HG03135 (cell line): ENCODE results near the gene CCL3.
"Not testable (repeated sequence)": the region's sequence is repeated elsewhere in the genome, so short reads cannot be mapped to it uniquely, and the experiment has no call there.

Experiments used
- ATAC-seq: cut with Tn5 transposase; IDR thresholded peaks from one replicate; pipeline ENCODE4 v1.9.1; 2021; ENCODE audit warnings: mild to moderate bottlenecking, moderate library complexity; ENCODE audit not compliant: unreplicated experiment

Gene CCL3

DNA sequence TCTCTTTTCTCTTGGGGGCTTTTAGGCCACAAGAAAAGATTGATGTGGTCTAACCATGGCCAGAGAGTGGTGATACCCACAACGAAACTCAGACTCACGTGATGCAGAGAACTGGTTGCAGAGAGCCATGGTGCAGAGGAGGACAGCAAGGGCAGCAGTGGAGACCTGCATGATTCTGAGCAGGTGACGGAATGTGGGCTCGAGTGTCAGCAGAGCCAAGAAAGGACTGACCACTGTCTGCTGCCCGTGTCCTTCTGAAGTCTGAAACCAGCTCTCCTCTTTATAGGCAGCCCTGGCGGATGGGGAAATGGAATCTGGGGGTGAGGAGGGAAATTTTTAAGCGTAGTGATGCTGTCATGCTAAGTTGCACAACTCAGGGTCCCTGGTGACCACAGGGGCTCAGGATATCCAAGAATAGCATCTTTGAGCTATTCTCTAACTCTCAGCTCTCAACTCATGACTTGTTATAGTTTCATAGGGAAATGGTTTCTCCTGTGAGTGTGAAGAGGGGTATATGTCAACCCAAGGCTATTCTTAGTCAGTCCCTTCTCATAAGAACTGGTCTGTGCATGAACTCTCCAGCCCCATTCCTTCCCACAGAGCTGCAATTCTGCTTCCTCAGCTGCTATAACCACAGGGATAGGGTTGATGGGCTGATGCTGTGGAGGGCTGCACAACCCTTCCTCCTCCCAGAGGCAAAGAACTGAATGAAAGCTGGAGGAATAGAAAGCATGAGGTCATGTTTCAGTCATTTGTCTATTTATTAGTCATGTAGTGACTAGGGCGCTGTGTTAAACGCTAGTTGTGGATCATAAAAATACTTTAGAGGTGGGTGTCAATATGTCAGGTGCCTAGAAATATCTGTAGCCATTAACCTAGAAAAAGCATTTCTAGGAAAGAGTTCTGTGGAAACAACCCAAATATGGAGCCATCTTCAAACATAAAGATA, at the start of gene CCL3:
Gene CCL3, minus strand, starts transcription at position 256 of the 949 bp plus-strand sequence. Its CDS starts 85 bp downstream, at position 171.
- peak; percentile 73 for ATAC-seq

DNA sequence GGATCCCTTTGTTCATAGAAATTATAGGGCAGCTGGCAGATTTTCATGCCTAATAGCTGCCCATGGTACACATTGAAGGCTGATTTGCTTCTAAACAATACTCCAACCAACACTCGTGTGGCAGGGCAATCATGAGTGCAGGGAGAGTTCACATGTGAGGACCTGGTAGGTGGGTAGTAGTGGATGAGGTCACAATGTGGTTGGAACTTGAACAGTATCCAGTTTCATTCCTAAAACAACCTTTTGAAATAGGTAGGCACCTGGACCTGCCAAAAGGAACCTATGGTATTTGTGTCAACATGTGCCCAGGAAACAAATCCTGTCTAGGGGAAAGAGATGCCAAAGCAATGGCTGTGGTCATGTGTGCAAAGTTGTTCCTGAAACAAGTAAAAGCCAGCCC, 46.5 kb upstream of the CCL3 start:
- no peak for ATAC-seq

DNA sequence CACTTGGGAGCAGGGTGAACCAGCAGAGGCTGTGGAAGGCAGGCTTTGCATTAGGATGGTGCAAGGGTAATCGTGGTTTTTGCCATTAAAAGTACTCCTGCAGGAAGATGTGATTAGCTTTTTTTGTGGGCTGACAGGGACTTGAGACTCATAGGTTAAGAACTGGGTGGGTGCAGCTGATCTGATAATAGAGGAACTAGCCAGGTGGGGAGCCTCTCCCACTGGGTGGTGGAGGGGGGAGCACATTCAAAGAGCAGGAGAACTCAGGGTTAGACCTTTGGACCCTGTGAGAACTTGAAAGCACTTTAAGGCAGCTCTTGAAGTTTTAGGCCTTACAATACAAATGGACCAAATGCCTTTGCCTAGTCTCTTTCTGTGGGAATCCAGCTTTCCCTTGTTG, 46.1 kb upstream of the CCL3 start:
- ATAC-seq, result no peak

DNA sequence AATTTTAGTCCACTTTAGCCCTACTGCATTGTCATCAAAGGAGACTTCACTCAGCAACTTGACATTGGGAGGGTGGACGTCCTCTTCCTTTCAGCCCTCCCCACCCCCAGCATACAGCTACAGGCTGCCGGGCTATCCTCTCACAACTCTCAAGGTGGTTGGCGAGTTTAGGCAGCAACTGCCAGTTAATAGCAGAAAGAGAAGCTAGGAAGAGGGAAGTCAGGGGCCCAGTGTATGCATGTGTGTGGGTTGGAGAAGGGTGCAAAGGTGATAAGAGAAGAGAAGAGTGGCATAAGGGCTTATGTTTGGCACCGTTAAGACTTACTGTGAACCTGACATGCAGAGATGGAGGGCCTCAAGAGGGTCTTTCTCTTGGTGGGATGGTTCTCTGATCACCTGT, 45.5 kb upstream of the CCL3 start:
- no peak for ATAC-seq

DNA sequence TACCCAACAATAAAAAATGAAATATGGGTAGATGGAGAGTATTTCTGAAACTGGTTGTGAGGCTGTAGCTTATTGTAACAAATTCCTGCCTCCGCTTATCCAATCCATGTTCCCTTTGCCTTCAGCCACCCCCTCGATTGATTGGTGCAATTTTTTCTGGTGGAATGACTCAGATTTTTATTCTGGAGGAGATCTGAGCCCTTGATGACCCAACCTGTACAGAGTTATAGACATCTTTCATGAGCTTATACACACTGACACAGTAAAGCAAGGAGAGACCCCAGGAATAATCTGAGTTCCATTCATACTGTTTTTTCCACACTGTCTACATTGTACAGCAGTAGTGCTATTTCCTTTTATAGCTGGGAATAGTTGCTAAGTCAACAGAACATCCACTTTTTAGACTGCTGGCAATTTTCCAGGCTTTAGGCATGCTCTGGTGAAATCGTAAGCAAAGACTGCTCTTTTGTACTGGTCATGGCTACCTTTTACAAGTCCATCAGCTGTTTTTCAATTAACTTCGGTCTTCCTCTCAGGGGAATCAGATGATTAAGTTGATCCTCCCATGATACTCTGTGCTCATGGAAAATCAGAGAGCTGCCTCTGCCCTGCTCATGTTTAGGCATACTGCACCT, 43.8 kb upstream of the CCL3 start:
- no peak for ATAC-seq

DNA sequence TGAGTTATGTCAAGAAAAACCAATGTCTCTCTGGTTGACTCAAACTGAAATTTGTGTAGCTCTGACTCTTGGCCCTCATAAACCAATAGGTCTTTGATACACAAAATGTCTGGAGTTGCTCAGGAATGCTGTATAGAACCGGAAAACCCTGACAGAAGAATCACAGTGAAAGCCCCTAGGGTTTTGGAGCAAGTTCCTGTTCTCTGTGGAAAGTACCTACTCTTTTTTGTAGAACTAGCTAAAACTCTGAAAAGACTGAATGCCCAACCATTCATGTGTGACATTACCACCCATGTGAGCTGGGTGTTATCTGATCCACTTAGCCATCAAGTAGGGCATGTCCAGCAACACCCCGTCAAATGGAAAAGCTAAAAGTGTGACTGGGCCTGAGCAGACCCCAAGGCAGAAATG, 42.5 kb upstream of the CCL3 start:
- ATAC-seq, result no peak

DNA sequence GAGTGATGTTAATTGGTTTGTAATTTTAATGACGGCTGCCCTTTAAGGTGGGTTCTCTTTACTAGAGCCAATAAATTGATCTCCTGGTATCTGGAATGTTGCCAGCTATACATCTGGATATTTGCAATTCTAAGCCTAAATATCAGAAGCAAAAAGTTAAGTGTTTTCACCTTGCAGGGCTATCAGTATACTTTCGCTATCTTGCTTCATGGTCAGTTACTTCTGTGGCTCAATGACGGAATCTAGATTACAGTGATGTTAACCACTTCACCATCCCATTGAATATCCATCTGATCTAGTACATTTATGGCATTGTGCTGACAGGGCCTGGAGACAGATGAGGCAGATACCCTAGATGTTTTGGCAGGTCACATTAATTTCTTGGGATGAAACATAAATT, 42.0 kb upstream of the CCL3 start:
- ATAC-seq, result no peak

DNA sequence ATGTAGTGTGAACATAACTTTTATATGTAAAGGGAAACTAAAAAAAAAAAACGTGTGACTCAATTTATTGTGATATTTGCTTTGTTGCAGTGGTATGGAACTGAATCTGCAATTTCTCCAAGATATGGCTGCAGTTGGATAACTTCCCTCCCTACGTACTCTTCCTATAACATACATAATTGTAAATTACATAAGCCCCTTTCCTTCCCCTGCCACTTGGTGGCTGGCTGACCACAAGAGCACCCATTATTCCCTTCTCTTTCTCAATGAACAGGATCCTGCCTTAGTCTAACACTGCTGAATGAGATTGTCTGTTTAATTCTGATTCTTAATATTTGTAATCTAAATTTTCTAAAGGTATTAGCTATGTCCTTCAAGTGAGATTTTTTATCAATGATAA, 41.5 kb upstream of the CCL3 start:
- no peak for ATAC-seq

DNA sequence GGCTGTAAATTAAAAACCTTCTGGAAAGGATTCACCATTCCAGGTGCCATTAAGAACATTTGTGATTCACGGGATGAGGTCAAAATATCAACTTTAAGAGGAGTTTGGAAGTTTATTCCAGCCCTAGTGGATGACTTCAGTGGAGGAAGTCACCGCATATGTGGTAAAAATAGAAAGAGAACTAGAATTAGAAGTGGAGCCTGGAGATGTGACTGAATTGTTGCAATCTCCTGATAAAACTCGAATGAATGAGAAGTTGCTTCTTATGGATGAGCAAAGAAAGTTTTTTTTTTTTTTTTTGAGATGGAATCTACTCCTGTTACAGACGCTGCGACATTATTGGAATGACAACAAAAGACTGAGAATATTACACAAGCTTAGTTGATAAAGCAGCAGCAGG, 40.4 kb upstream of the CCL3 start:
- no peak for ATAC-seq

DNA sequence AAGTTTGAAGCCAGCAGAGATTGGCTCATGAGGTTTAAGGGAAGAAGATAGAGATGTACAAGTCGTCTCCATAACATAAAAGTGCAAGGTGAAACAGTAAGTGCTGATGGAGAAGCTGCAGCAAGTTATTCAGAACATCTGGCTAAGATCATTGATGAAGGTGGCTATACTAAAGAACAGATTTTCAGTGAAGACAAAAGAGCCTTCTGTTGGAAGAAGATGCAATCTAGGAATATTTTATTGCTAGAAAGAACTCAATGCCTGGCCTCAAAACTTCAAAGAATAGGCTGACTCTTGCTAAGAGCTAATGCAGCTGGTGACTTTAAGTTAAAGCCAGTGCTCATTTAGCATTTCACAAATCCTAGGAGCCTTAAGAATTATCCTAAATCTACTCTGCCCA, 39.7 kb upstream of the CCL3 start:
- no peak for ATAC-seq

DNA sequence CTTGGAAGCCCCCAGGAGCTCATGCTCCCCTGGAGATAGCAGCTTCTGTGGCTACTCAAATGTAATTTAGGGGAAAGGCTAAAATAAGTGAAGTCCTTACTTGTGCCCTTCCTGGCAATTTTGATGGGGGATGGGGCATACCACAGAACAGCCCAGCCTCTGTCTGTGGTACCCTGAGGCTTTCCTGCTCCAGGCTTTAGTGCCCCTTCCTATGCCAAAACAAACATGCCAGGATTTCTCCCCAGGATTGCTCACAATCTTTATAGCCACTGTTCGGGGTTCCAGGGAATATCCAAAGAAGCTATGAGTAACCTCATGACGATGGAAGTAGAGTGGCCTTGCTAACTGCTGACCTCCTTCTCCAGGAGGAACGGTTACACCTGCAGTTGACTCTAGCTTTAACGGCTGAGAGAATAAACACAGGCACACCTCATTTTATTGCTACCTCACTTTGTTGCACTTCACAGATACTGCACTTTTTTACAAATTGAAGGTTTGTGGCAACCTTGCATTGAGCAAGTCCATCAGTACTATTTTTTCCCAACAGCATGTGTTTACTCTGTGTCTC, 38.6 kb upstream of the CCL3 start:
- ATAC-seq, result no peak

DNA sequence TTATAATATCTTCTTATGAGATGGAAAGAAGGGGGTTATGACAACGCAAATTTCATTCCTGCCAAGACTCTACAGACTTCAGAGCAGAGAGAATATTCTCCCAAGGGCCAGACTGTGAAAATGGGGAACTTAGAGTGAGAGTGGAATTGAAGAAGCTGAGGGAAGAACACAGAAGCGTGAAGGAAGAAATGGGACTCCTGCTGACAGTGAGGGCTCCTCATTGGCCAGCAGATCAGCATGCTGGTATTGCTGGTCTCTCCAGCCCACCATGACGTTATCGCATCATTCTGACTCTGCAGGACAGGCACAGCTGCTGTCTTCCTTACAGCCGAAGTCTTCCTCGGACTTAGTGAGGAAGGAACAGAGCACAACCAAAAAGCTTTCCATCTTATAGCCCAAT, 38.0 kb upstream of the CCL3 start:
- no peak for ATAC-seq

DNA sequence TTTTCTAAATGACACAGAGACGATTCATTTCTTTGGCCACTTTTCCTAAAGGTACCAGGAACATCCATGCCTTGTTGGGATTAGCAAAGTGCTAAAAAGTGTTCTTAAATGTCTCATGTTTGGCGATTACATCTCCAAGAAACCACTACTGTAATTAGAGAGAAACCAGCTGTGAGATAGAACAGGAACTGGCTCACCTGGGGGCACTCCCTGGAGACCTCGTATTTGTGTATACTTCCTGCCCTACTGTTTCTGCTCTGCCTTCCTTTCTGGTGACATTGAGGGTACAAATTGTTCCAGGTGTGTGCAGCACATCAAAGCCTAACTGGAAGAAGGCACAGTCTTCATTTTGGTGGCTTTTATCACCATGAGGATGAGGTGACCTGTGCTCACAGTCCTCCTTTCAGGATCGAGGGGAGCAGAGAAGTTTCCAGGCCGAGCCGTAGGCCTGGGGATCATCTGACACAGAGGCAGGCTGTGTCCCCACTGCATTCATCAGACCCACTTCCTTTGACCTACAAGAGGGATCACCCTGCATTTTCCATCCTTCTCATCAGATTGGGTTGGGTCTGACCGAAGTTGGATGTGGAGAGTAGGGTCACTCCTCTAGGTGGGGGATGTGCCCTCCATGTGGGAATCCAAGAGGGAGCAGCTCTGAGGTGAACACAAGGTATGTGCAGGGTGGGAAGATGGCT, 37.4 kb upstream of the CCL3 start:
- ATAC-seq, result peak; percentile 69

DNA sequence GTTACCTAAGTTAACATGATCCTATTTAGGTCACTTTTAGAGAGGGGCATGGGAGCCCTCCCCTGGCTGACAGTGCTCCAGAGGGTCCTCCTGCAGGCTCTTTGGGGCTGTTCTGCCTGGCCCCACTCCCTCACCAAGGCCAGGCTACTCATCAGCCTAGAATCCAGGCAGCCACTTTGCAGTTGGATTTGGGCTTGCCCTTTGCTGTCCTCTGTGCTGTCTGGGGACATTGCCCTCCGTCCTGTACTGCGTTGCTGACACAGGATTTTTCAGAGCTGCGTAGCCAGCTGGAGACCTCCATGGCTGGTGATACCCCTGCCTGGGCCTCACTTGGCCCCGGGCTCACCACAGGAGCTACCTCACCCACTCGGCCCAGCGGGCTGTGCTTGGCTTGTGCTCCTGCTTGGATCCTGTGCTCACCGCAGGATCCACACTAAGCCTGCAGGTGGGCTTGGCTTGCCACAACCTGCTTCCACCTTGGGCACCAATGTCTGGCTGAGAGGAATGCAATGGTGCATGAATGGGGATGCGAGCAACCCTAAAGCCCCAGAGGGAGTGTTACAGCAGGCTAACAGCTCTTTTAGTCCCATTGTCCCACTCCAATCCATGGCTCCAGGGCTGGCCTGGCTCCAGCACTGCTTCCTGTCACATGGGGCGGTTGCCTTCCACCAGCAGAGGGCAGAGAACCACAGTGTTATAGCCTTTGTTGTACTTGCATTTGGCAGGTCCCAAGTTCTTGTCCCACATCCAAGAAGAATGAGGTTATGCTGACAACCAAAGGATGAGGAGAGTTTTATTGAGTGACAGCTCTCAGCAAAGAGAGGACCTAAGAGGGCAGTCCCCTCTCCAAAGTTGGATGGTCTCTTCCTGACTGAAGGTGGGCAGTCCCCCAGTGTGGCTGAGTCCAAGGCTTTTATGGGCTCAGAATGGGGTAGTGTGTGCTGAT, 35.2 kb upstream of the CCL3 start:
- no peak for ATAC-seq

DNA sequence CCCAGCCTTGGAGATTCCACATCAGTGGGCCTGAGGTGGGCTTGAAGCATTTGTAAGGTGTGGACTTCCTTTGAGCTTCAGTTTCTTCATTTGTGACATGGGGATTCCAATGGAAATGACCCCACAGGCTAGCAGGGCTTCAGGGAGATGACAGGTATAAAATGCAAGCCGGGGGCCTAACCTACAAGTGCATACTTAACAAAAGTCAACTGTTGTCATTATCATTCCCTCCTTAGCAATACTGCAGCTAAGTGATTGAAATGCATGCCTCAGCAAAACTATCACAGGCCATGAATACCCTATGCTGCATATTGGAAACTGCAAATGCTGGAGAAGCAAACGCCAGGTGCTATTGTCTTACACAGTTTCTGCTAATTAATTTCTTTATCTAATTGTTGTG, 33.5 kb upstream of the CCL3 start:
- no peak for ATAC-seq

DNA sequence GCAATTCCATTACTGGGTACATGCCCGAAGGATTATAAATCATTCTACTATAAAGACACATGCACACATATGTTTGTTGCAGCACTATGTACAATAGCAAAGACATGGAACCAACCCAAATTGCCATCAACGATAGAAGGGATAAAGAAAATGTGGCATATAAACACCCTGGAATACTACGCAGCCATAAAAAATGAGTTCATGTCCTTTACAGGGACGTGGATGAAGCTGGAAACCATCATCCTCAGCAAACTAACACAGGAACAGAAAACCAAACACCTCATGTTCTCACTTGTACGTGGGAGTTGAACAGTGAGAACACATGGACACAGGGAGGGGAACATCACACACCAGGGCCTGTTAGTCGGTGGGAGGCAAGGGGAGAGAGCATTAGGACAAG, 31.2 kb upstream of the CCL3 start:
- not testable (repeated sequence) for ATAC-seq

DNA sequence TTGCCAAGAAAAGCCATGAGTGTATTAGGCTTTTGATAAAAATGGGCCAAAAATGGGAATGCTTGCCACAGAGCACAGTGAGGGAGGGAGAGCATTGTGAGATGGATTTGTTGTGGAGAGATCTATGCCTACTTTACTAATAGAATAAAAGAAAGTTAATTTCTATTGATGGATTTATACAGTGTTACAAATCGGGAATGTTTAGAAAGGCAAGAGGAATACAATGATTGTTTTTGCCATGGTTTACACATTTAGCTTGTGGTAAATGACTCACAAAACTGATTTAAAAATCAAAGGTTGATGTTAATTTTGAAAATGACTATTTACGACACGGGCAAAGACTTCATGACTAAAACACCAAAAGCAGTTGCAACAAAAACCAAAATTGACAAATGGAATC, 30.3 kb upstream of the CCL3 start:
- ATAC-seq, result no peak

DNA sequence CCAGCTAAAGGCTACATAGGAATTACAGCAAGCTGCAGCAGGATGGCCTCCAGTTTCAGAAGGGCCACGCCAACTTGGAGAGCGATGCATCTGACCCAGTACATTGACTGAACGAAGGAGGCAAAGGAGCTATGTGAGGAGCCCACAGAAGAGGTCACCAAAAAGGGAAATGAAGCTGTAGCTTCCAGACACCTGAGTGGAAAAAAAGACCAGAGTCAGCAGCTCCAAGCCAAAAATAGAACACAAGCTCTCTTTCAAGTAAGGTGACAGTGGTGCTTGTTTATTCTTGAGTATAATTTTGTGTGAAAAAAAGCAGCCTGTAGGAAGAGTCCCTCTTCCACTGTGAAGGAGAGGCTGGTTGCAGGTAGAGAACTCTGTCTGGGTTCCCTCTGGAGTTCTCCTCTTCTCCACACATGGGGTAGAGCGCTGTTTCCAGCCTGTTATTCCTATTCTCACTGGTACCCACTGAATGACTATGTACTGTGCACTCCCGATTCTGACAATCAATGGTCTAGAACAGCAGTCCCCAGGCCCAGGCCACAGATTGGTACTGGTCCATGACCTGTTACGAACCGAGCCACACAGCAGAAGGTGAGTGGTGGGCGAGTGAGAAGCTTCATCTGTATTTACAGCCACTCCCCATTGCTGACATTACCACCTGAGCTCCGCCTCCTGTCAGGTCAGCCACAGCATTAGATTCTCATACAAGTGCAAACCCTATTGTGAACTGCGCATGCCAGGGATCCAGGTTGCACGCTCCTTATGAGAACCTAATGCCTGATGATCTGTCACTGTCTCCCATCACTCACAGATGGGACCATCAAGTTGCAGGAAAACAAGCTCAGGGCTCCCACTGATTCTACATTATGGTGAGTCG, 28.8 kb upstream of the CCL3 start:
- ATAC-seq, result no peak
